Measurements from ENCODE around the gene PPP1R12C. TPM values are rescaled to one million over a fixed set of nuclear protein-coding genes. Genes with fewer than 3 reads are reported as not detected.

PPP1R12C gene
- total RNA-seq, 4 donors from 2014 or later = 40.0 to 110 (median 76.1) TPM

- Histone ChIP-seq H3K36me3 (peaks cover 19 to 22% of the 10 kb centered on the region in 2 donors), H3K27ac (no peak overlapping the region)
- no peak for TF ChIP-seq POLR2A (IDR thresholded peaks at IDR 0.05)
- TF ChIP-seq CTCF (IDR thresholded peaks at IDR 0.05) = no peak
Observed at GRCh38 chr19:55097864-55098715, 19.3 kb downstream of the PPP1R12C start.

GRCh38 chr19:55096061-55096701 is 21.3 kb downstream of the PPP1R12C start:
- Histone ChIP-seq H3K4me3 (replicated peaks in 1 of 3) (no peak overlapping the region), H3K27ac (no peak overlapping the region), H3K4me1 (no peaks in the 10 kb centered on the region), H3K27me3 (no peaks in the 10 kb centered on the region), H3K36me3 (peaks cover 31 to 32% of the 10 kb centered on the region in 2 donors), H3K9me3 (no peaks in the 10 kb centered on the region)
- WGBS, 2 donors = 82 to 85% methylated on average over 7 to 19 of the region's 23 CpGs
- intact Hi-C loops (cut with DNase I) = no loop called here
- TF ChIP-seq CTCF (IDR thresholded peaks at IDR 0.05) = no peak
- TF ChIP-seq POLR2A (IDR thresholded peaks at IDR 0.05) = no peak
- DNase-seq = no peak

More at GRCh38 chr19:55097864-55098715, 19.3 kb downstream of the PPP1R12C start:
- Histone ChIP-seq H3K4me1 (no peaks in the 10 kb centered on the region), H3K9me3 (no peaks in the 10 kb centered on the region), H3K27me3 (no peaks in the 10 kb centered on the region), H3K4me3 (replicated peaks in 1 of 3) (no peak overlapping the region)
- intact Hi-C loops (cut with DNase I) = no loop called here
- DNase-seq = no peak
- WGBS, 2 donors = 94 to 96% methylated on average over 19 to 23 of the region's 23 CpGs

GRCh38 chr19:55095260-55096060 is 22.0 kb downstream of the PPP1R12C start:
- TF ChIP-seq CTCF (IDR thresholded peaks at IDR 0.05) = no peak
- TF ChIP-seq POLR2A (IDR thresholded peaks at IDR 0.05) = no peak
- Histone ChIP-seq H3K4me3 (replicated peaks in 1 of 3) (no peak overlapping the region), H3K27me3 (no peaks in the 10 kb centered on the region), H3K27ac (no peak overlapping the region), H3K36me3 (peaks cover 31 to 33% of the 10 kb centered on the region in 2 donors), H3K4me1 (no peaks in the 10 kb centered on the region), H3K9me3 (no peaks in the 10 kb centered on the region)
- 87 to 91% methylated on average over 14 to 18 of the region's 23 CpGs for WGBS, 2 donors
- intact Hi-C loops (cut with DNase I) = no loop called here
- DNase-seq = no peak

GRCh38 chr19:55094456-55095259 is 22.8 kb downstream of the PPP1R12C start:
- Histone ChIP-seq H3K27me3 (no peaks in the 10 kb centered on the region), H3K27ac (no peak overlapping the region), H3K4me3 (replicated peaks in 1 of 3) (no peak overlapping the region), H3K9me3 (no peaks in the 10 kb centered on the region), H3K36me3 (peaks cover 31 to 33% of the 10 kb centered on the region in 2 donors), H3K4me1 (no peaks in the 10 kb centered on the region)
- DNase-seq = no peak
- TF ChIP-seq CTCF (IDR thresholded peaks at IDR 0.05) = no peak
- TF ChIP-seq POLR2A (IDR thresholded peaks at IDR 0.05) = no peak
- intact Hi-C loops (cut with DNase I) = no loop called here
- 88 to 91% methylated on average over 21 to 32 of the region's 32 CpGs for WGBS, 2 donors
